HEK293 (cell line): ENCODE results near the gene DDX42.
A peak's percentile ranks its signal among the peaks of the same experiment; 100 is the strongest.

Experiments
- CTCF ChIA-PET: fragments of 350-600 bp; formaldehyde crosslinking; extraction: SDS; loops from one replicate; lab custom pipeline; 2021; ENCODE audit warnings: antibody characterized with exemption; lab: Yijun Ruan, JAX
- POLR2A ChIA-PET: fragments of 300-600 bp; formaldehyde crosslinking; extraction: SDS; loops from one replicate; lab custom pipeline; 2020; ENCODE audit warnings: antibody characterized with exemption, inconsistent platforms; lab: Yijun Ruan, JAX
- H3K27ac ChIP-seq: fragments of 200-500 bp; sonication (Bioruptor generic); 2 replicates; pipeline ENCODE4 v1.5.1; 2014; ENCODE audit warnings: low read depth, low read length, control low read depth, inconsistent platforms; ENCODE audit errors: extremely low read depth
- H3K36me3 ChIP-seq, 2 experiments: fragments of 200-500 bp in 1 of 2; sonication (Bioruptor generic) in 1 of 2; 1 replicate in 1 of 2; 2 replicates in 1 of 2; pipeline ENCODE4 v1.5.1; 2014 to 2017; ENCODE audit warnings: inconsistent platforms in 2 of 2, low read length in 2 of 2; ENCODE audit not compliant: control insufficient read depth in 2 of 2, insufficient read depth in 1 of 2
- H3K4me1 ChIP-seq: fragments of 200-500 bp; sonication (Bioruptor generic); 2 replicates; pipeline ENCODE4 v1.5.1; 2014; ENCODE audit warnings: mild to moderate bottlenecking, low read length, inconsistent platforms; ENCODE audit not compliant: control insufficient read depth, insufficient read depth
- H3K4me3 ChIP-seq: 2 replicates; pipeline ENCODE4 v1.5.1; 2011; ENCODE audit warnings: low read depth, mild to moderate bottlenecking, control low read depth, low read length, moderate library complexity
- H3K9me3 ChIP-seq: fragments of 200-500 bp; sonication (Bioruptor generic); 2 replicates; pipeline ENCODE4 v1.5.1; 2014; ENCODE audit warnings: low read depth, low read length, inconsistent platforms; ENCODE audit not compliant: control insufficient read depth, insufficient read depth
- EGR2 ChIP-seq: fragments of 450-650 bp; formaldehyde crosslinking; IDR thresholded peaks from 2 replicates; pipeline ENCODE4 v1.5.1; 2016; ENCODE audit warnings: low read depth, missing biosample characterization, missing genetic modification characterization
- FEZF1 ChIP-seq: fragments of 450-650 bp; formaldehyde crosslinking; IDR thresholded peaks from 2 replicates; pipeline ENCODE4 v1.5.1; 2016; ENCODE audit warnings: missing biosample characterization, missing genetic modification characterization
- PRDM1 ChIP-seq: fragments of 450-650 bp; formaldehyde crosslinking; IDR thresholded peaks from 2 replicates; pipeline ENCODE4; 2016; ENCODE audit warnings: missing biosample characterization, missing genetic modification characterization
- RBAK ChIP-seq: fragments of 450-650 bp; formaldehyde crosslinking; IDR thresholded peaks from 2 replicates; pipeline ENCODE4 v1.5.1; 2016; ENCODE audit warnings: missing biosample characterization, missing genetic modification characterization
- SETDB1 ChIP-seq: IDR thresholded peaks from one replicate; pipeline ENCODE4 v1.6.1; 2017; ENCODE audit warnings: mild to moderate bottlenecking, low read length, moderate library complexity, mixed read lengths; ENCODE audit not compliant: insufficient read length
- SP2 ChIP-seq: fragments of 450-650 bp; formaldehyde crosslinking; IDR thresholded peaks from 2 replicates; pipeline ENCODE4 v1.5.1; 2016; ENCODE audit warnings: missing biosample characterization, missing genetic modification characterization
- TRIM28 ChIP-seq: IDR thresholded peaks from 2 replicates; pipeline ENCODE4 v1.6.1; 2011; ENCODE audit warnings: low read length, control low read depth, borderline replicate concordance
- ZBTB17 ChIP-seq: fragments of 450-650 bp; formaldehyde crosslinking; IDR thresholded peaks from 2 replicates; pipeline ENCODE4 v1.5.1; 2016; ENCODE audit warnings: missing biosample characterization, missing genetic modification characterization
- ZFP3 ChIP-seq: fragments of 450-650 bp; formaldehyde crosslinking; IDR thresholded peaks from 2 replicates; pipeline ENCODE4 v1.5.1; 2016; ENCODE audit warnings: low read depth, missing biosample characterization, missing genetic modification characterization
- ZFP37 ChIP-seq: fragments of 450-650 bp; formaldehyde crosslinking; IDR thresholded peaks from 2 replicates; pipeline ENCODE4 v1.5.1; 2016; ENCODE audit warnings: missing biosample characterization, missing genetic modification characterization
- ZNF121 ChIP-seq: fragments of 450-650 bp; formaldehyde crosslinking; IDR thresholded peaks from 2 replicates; pipeline ENCODE4 v1.5.1; 2016; ENCODE audit warnings: missing biosample characterization, missing genetic modification characterization
- ZNF211 ChIP-seq: fragments of 450-650 bp; formaldehyde crosslinking; IDR thresholded peaks from 2 replicates; pipeline ENCODE4 v1.5.1; 2016; ENCODE audit warnings: low read depth, missing biosample characterization, missing genetic modification characterization
- ZNF335 ChIP-seq: fragments of 450-650 bp; formaldehyde crosslinking; conservative IDR thresholded peaks from 2 replicates; pipeline ENCODE4 v1.5.1; 2016; ENCODE audit warnings: missing biosample characterization, missing genetic modification characterization
- ZNF366 ChIP-seq: fragments of 450-650 bp; formaldehyde crosslinking; conservative IDR thresholded peaks from 2 replicates; pipeline ENCODE4 v1.5.1; 2016; ENCODE audit warnings: missing biosample characterization, missing genetic modification characterization
- ZNF610 ChIP-seq: fragments of 450-650 bp; formaldehyde crosslinking; IDR thresholded peaks from 2 replicates; pipeline ENCODE4 v1.5.1; 2016; ENCODE audit warnings: missing biosample characterization, missing genetic modification characterization, borderline replicate concordance
- ZNF629 ChIP-seq: fragments of 450-650 bp; formaldehyde crosslinking; IDR thresholded peaks from 2 replicates; pipeline ENCODE4 v1.5.1; 2017; ENCODE audit warnings: missing biosample characterization, missing genetic modification characterization
- ZNF76 ChIP-seq: fragments of 450-650 bp; formaldehyde crosslinking; IDR thresholded peaks from 2 replicates; pipeline ENCODE4; 2016; ENCODE audit warnings: low read depth, missing biosample characterization, missing genetic modification characterization, borderline replicate concordance
- TF ChIP-seq, protein P1 (sequence below): fragments of 450-650 bp; formaldehyde crosslinking; IDR thresholded peaks from 2 replicates; pipeline ENCODE4 v1.5.1; 2016; ENCODE audit warnings: missing biosample characterization, missing genetic modification characterization
- TF ChIP-seq, protein P2 (sequence below): fragments of 450-650 bp; formaldehyde crosslinking; IDR thresholded peaks from 2 replicates; pipeline ENCODE4 v1.5.1; 2017; ENCODE audit warnings: missing biosample characterization, missing genetic modification characterization
- TF ChIP-seq, protein P3 (sequence below): fragments of 450-650 bp; formaldehyde crosslinking; optimal IDR thresholded peaks from 2 replicates; pipeline ENCODE3; 2016; ENCODE audit warnings: missing biosample characterization, mild to moderate bottlenecking, missing genetic modification characterization
- TF ChIP-seq, protein P4 (sequence below): fragments of 450-650 bp; formaldehyde crosslinking; IDR thresholded peaks from 2 replicates; pipeline ENCODE4 v1.5.1; 2016; ENCODE audit warnings: missing biosample characterization, missing genetic modification characterization, borderline replicate concordance
- TF ChIP-seq, protein P5 (sequence below): fragments of 450-650 bp; formaldehyde crosslinking; IDR thresholded peaks from 2 replicates; pipeline ENCODE4 v1.5.1; 2016; ENCODE audit warnings: missing biosample characterization, missing genetic modification characterization

The DDX42 gene

DNA sequence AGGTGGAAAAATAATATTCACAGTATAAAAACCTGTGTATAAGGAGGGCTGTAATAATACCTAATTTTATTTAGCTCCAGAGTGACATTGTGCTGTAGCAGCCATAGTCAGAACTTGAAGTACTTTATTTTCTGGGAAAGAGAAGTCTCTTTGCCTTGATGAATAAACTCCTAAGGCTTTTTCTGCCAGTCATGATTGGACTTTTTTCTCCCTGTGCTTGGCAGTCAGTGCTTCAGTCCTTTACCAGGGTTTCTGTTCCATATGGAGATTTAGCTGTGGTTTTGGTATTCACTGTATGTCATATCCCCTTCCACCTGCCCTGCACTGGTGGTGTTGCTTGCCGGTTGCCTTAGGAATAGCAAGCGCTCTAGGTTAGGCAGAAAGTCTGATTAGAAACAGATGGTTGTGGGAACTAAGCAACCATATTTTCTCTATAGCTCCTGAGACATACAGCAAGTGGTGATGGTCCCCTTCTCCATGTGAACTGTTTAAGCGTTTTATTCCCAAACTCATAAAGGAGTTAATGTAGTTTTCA, 24.7 kb downstream of the DDX42 start:
- ChIA-PET POLR2A (interaction anchor here (1.0 kb wide), 1 partner anchor 25 kb away, joined by 4 read pairs; the partner anchor contains the start of genes CCDC47 and DDX42), CTCF (interaction anchor here (0.6 to 1.2 kb wide), 3 partner anchors 9 to 86 kb away, joined by 3 to 4 read pairs (median 3); no protein-coding TSS in a partner anchor)
- no peak overlapping the region for H3K4me3 ChIP-seq
- no peaks in the 10 kb centered on the region for H3K4me1 ChIP-seq
- no peak overlapping the region for H3K27ac ChIP-seq
- peaks cover 96 to 100% of the 10 kb centered on the region in 2 experiments for H3K36me3 ChIP-seq
- TF ChIP-seq FEZF1 (tag by site-specific recombination), result no peak
- TF ChIP-seq, protein P1, sequence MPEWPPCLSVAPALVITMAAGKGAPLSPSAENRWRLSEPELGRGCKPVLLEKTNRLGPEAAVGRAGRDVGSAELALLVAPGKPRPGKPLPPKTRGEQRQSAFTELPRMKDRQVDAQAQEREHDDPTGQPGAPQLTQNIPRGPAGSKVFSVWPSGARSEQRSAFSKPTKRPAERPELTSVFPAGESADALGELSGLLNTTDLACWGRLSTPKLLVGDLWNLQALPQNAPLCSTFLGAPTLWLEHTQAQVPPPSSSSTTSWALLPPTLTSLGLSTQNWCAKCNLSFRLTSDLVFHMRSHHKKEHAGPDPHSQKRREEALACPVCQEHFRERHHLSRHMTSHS (tag by site-specific recombination), result no peak
- TF ChIP-seq ZBTB17 (tag by site-specific recombination), result no peak
- no peak for TF ChIP-seq RBAK
- TF ChIP-seq TRIM28, result no peak
- TF ChIP-seq, protein P2, sequence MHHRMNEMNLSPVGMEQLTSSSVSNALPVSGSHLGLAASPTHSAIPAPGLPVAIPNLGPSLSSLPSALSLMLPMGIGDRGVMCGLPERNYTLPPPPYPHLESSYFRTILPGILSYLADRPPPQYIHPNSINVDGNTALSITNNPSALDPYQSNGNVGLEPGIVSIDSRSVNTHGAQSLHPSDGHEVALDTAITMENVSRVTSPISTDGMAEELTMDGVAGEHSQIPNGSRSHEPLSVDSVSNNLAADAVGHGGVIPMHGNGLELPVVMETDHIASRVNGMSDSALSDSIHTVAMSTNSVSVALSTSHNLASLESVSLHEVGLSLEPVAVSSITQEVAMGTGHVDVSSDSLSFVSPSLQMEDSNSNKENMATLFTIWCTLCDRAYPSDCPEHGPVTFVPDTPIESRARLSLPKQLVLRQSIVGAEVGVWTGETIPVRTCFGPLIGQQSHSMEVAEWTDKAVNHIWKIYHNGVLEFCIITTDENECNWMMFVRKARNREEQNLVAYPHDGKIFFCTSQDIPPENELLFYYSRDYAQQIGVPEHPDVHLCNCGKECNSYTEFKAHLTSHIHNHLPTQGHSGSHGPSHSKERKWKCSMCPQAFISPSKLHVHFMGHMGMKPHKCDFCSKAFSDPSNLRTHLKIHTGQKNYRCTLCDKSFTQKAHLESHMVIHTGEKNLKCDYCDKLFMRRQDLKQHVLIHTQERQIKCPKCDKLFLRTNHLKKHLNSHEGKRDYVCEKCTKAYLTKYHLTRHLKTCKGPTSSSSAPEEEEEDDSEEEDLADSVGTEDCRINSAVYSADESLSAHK (tag by site-specific recombination), result no peak
- TF ChIP-seq SETDB1, result no peak
- no peak for TF ChIP-seq ZFP37 (tag by site-specific recombination)
- TF ChIP-seq ZNF610 (tag by site-specific recombination), result no peak
- no peak for TF ChIP-seq ZNF211 (tag by site-specific recombination)
- TF ChIP-seq EGR2 (tag by site-specific recombination), result no peak
- H3K9me3 ChIP-seq, result no peaks in the 10 kb centered on the region

DNA sequence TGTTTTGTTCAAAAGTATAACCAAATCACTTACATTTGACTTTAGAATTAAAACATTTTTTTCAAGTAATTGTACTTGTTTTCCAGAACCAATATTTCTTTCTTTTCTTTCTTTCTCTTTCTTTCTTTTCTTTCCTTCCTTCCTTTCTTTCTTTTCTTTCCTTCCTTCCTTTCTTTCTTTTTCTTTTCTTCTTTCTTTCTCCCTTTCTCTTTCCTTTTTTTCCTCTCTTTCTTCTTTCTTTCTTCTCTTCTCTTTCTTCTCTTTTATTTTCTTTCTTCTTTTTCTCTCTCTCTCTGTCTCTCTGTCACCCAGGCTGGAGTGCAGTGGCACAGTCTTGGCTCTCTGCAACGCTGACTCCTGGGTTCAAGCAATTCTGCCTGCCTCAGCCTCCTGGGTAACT, 26.8 kb downstream of the DDX42 start:
- H3K27ac ChIP-seq, result no peak overlapping the region
- no peaks in the 10 kb centered on the region for H3K9me3 ChIP-seq
- ChIA-PET POLR2A (no interaction called here), CTCF (interaction anchor here (0.9 to 1.0 kb wide), 2 partner anchors 10 to 16 kb away, joined by 3 to 5 read pairs; no protein-coding TSS in a partner anchor)
- H3K4me1 ChIP-seq, result no peaks in the 10 kb centered on the region
- H3K36me3 ChIP-seq, result peaks cover 95 to 99% of the 10 kb centered on the region in 2 experiments
- H3K4me3 ChIP-seq, result no peak overlapping the region
- TF ChIP-seq PRDM1 (tag by site-specific recombination), result peak; percentile 90
- TF ChIP-seq, protein P3, sequence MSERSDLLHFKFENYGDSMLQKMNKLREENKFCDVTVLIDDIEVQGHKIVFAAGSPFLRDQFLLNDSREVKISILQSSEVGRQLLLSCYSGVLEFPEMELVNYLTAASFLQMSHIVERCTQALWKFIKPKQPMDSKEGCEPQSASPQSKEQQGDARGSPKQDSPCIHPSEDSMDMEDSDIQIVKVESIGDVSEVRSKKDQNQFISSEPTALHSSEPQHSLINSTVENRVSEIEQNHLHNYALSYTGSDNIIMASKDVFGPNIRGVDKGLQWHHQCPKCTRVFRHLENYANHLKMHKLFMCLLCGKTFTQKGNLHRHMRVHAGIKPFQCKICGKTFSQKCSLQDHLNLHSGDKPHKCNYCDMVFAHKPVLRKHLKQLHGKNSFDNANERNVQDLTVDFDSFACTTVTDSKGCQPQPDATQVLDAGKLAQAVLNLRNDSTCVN (tag by site-specific recombination), result no peak
- TF ChIP-seq, protein P4, sequence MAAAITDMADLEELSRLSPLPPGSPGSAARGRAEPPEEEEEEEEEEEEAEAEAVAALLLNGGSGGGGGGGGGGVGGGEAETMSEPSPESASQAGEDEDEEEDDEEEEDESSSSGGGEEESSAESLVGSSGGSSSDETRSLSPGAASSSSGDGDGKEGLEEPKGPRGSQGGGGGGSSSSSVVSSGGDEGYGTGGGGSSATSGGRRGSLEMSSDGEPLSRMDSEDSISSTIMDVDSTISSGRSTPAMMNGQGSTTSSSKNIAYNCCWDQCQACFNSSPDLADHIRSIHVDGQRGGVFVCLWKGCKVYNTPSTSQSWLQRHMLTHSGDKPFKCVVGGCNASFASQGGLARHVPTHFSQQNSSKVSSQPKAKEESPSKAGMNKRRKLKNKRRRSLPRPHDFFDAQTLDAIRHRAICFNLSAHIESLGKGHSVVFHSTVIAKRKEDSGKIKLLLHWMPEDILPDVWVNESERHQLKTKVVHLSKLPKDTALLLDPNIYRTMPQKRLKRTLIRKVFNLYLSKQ (tag by site-specific recombination), result no peak
- no peak for TF ChIP-seq SP2 (tag by site-specific recombination)
- TF ChIP-seq ZNF629 (tag by site-specific recombination), result no peak
- no peak for TF ChIP-seq ZFP3 (tag by site-specific recombination)
- TF ChIP-seq, protein P5, sequence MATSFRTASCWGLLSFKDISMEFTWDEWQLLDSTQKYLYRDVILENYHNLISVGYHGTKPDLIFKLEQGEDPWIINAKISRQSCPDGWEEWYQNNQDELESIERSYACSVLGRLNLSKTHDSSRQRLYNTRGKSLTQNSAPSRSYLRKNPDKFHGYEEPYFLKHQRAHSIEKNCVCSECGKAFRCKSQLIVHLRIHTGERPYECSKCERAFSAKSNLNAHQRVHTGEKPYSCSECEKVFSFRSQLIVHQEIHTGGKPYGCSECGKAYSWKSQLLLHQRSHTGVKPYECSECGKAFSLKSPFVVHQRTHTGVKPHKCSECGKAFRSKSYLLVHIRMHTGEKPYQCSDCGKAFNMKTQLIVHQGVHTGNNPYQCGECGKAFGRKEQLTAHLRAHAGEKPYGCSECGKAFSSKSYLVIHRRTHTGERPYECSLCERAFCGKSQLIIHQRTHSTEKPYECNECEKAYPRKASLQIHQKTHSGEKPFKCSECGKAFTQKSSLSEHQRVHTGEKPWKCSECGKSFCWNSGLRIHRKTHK (tag by site-specific recombination), result no peak
- TF ChIP-seq ZNF335 (tag by site-specific recombination), result no peak
- TF ChIP-seq ZNF121 (tag by site-specific recombination), result no peak
- no peak for TF ChIP-seq ZNF610 (tag by site-specific recombination)
- peak; percentile 82 for TF ChIP-seq ZNF366 (tag by site-specific recombination)
- TF ChIP-seq ZNF76, result no peak
